ENCODE data around the gene PITPNC1.

PITPNC1 gene

GRCh38 chr17:67519801-67520251 lies 142.7 kb downstream of the PITPNC1 start:
- no peak overlapping the region for H3K4me3 ChIP-seq
- intact Hi-C loops (cut with DNase I; ENCODE audit: low total_unique reads), result no loop called here

GRCh38 chr17:67520252-67520906 lies 143.3 kb downstream of the PITPNC1 start:
- TF ChIP-seq CTCF (IDR thresholded peaks at IDR 0.05), result no peak
- no peak overlapping the region for H3K27ac ChIP-seq
- no peaks in the 10 kb centered on the region for H3K27me3 ChIP-seq
- no peaks in the 10 kb centered on the region for H3K4me1 ChIP-seq
- H3K9me3 ChIP-seq, result no peaks in the 10 kb centered on the region
- H3K4me3 ChIP-seq, result no peak overlapping the region
- DNase-seq, result peak in 1 of 2 donors; percentile 75
- intact Hi-C loops (cut with DNase I; ENCODE audit: low total_unique reads), result no loop called here
- no peaks in the 10 kb centered on the region for H3K36me3 ChIP-seq

More at GRCh38 chr17:67519801-67520251, 142.7 kb downstream of the PITPNC1 start:
- no peak for DNase-seq
- Histone ChIP-seq H3K4me1 (no peaks in the 10 kb centered on the region), H3K27ac (no peak overlapping the region), H3K36me3 (no peaks in the 10 kb centered on the region), H3K9me3 (no peaks in the 10 kb centered on the region), H3K27me3 (no peaks in the 10 kb centered on the region)
- no peak for TF ChIP-seq CTCF (IDR thresholded peaks at IDR 0.05)

- Histone ChIP-seq H3K9me3 (no peaks in the 10 kb centered on the region), H3K27me3 (no peaks in the 10 kb centered on the region), H3K27ac (no peak overlapping the region), H3K36me3 (no peaks in the 10 kb centered on the region), H3K4me3 (no peak overlapping the region), H3K4me1 (no peaks in the 10 kb centered on the region)
- no peak for DNase-seq
- no peak for TF ChIP-seq CTCF (IDR thresholded peaks at IDR 0.05)
- intact Hi-C loops (cut with DNase I; ENCODE audit: low total_unique reads), result no loop called here
These were observed 144.1 kb downstream of the PITPNC1 start for GRCh38 chr17:67520916-67521774.

GRCh38 chr17:67521775-67522069 lies 144.6 kb downstream of the PITPNC1 start:
- no peak for DNase-seq
- Histone ChIP-seq H3K4me3 (no peak overlapping the region), H3K27ac (no peak overlapping the region), H3K27me3 (no peaks in the 10 kb centered on the region), H3K36me3 (no peaks in the 10 kb centered on the region), H3K9me3 (no peaks in the 10 kb centered on the region), H3K4me1 (no peaks in the 10 kb centered on the region)
- no peak for TF ChIP-seq CTCF (IDR thresholded peaks at IDR 0.05)
- intact Hi-C loops (cut with DNase I; ENCODE audit: low total_unique reads), result no loop called here

- intact Hi-C loops (cut with DNase I; ENCODE audit: low total_unique reads), result no loop called here
- no peak for TF ChIP-seq CTCF (IDR thresholded peaks at IDR 0.05)
These were observed 146.0 kb downstream of the PITPNC1 start for GRCh38 chr17:67523101-67523500.

More at GRCh38 chr17:67523101-67523500, 146.0 kb downstream of the PITPNC1 start:
- Histone ChIP-seq H3K4me3 (no peak overlapping the region), H3K36me3 (no peaks in the 10 kb centered on the region), H3K9me3 (no peaks in the 10 kb centered on the region), H3K27ac (no peak overlapping the region), H3K27me3 (no peaks in the 10 kb centered on the region), H3K4me1 (peaks cover 0 to under 1% (median 0%) of the 10 kb centered on the region in 4 donors)
- no peak for DNase-seq
